Esophagus squamous epithelium (tissue), 4 donors: ENCODE data around the gene KLHL2.
"Not testable (repeated sequence)": the region's sequence is repeated elsewhere in the genome, so short reads cannot be mapped to it uniquely, and the experiment has no call there.

Experiments
- POLR2A ChIP-seq, 4 donors: fragments of 450-650 bp; IDR thresholded peaks; one replicate each; pipeline ENCODE4 v1.6.1; 2017; ENCODE audit warnings: antibody characterized with exemption in 4 of 4, mild to moderate bottlenecking in 4 of 4, moderate library complexity in 3 of 4
- TF ChIP-seq, protein P1 (sequence below), 6 experiments: fragments of 450-650 bp in 4 of 6; fragments of 200-600 bp in 2 of 6; sonication (generic) in 2 of 6; IDR thresholded peaks; one replicate each; pipeline ENCODE4 v1.5.1; 2016 to 2019; ENCODE audit warnings: antibody characterized with exemption in 6 of 6, mild to moderate bottlenecking in 4 of 6, moderate library complexity in 4 of 6

DNA sequence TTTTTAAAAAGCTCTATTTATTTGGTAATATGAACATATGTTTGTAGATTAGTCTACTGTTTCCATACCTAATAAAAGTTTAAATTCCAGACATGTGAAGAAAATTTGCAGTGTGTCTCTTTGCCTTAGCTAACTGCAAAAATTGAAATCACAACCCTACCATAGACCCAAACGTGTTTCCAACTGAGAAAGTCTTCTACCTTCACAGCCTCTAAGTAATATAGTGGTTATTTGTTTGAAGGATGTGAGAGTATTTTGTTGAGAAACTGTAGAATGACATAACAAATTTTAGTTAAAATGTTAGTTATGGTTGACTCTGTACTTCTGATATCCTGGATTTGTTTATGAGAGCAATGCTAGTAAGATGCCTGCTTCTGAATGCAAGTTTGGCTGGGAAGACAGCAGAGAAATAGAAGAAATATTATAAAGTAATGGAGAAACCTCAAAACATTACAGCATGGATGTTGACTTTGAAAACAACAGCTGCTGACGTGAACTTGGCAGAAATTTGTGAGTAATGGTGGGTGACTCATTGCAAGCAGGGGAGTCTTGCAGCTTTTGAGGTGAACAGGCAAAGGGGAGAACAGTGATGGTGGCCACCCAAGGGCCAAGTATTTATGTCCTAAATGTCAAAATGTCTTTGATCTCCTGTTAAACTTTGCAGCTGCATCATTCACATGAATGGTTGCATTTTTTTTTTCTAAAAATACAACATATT is 7.8 kb downstream of the KLHL2 start:
- TF ChIP-seq, protein P1, sequence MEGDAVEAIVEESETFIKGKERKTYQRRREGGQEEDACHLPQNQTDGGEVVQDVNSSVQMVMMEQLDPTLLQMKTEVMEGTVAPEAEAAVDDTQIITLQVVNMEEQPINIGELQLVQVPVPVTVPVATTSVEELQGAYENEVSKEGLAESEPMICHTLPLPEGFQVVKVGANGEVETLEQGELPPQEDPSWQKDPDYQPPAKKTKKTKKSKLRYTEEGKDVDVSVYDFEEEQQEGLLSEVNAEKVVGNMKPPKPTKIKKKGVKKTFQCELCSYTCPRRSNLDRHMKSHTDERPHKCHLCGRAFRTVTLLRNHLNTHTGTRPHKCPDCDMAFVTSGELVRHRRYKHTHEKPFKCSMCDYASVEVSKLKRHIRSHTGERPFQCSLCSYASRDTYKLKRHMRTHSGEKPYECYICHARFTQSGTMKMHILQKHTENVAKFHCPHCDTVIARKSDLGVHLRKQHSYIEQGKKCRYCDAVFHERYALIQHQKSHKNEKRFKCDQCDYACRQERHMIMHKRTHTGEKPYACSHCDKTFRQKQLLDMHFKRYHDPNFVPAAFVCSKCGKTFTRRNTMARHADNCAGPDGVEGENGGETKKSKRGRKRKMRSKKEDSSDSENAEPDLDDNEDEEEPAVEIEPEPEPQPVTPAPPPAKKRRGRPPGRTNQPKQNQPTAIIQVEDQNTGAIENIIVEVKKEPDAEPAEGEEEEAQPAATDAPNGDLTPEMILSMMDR (IDR thresholded peaks at IDR 0.05) = not testable (repeated sequence)
- not testable (repeated sequence) for TF ChIP-seq POLR2A (IDR thresholded peaks at IDR 0.05)
